Stimulated activated CD8-positive, alpha-beta memory T cell treated with anti-CD3 and anti-CD28 coated beads, Interleukin-2, amount 100 ng/mL, for 1 hour (primary cell): ENCODE data around the gene STK39.

Experiments used
- DNase-seq, 2 donors: peaks; one replicate each; pipeline ENCODE4 v3.0.0-alpha.2; 2020; ENCODE audit warnings: low read depth in 2 of 2

STK39 gene

DNA sequence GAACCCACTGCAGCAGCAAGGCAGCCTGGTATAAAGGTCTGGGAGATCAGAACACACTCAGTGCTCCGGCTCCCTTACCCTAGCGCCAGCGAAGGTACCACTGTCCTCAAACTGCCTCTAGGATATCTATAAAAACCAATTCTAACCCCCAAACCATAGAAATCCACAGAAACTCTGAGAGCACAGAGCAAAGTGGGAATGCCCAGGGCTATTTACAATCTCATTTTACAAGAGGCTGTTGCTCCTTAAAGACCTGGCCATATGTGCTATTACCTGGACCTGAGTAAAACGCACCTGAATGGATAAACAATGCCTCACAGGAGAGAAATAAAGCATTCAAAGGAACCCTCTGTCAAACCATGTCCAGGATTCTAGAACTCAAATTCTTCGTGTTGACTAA, 4.3 kb downstream of the STK39 start:
- DNase-seq = no peak

DNA sequence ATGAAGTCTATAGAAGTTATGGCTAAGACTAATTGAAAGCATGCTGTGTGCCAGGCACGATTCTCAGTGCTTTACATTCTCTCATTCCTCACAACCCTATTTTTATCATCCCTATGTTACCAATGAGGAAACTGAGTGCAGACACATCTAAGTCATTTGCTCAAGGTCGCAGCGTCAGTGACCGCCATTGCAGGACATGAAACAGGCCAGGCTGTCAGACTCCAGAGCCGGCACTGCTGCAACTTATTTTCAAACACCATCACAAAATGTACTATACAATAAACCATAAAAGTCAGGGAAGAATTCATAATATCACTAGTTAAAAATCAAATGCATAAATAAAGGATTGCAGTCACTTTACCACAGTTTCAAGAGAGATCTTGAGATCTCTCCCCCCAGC, 5.6 kb downstream of the STK39 start:
- DNase-seq = no peak

DNA sequence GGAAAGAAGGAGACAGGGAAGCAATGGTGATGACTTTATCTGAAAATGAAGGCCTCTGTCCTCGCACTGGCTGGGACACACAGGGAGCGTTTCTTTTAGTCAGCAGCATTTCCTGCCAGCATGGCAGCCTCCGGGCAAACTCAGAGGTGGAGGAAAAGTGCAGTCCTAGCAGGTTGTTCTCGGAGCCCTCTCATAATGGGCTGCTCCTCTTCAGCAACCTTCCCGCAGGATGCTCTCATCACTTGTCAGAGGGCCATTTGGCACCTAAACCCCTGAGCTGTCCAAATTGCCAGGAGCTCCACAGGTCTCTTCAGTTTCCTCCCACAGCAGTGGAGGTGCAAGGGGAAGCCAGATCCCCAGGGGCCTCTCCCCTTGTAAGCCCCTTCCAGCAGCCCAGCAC, 6.2 kb downstream of the STK39 start:
- DNase-seq = no peak

DNA sequence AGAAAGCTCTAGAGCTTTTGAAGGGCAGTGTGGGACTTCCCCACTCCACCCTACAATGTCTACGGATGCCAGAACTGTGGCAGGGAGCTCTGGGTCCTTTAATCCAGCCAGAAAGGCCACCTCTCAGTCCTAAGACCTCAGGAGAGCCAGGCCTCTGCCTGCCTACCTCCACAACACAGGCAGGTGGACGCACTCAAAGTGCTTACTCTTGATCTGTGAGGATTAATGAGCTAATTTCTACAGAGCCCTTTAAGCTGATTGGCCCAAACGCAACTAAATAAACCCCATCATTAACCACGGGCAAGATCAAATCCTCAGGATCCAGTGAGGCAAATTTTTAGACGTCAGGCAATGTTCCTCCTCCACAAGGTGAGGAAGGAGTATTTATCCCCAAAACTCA, 8.1 kb downstream of the STK39 start:
- DNase-seq = no peak

DNA sequence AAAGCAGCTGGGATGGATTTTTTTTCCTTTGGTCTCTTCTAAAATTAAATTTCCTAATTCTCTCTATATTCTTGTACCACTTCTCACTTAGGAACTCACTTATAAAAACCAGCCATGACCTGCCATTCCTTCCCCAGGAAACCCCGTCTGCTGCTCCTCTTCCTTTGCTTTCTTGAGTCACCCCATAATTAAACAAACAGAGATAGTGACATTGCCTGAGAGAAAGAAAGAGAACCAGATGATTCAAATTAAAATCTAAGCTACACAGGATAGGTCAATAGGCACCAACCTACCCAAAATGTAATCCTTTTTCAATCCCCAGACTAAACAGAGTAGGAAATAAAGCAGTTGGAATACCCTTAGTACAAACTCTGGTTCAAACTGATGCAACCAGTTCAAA, 9.7 kb downstream of the STK39 start:
- DNase-seq = no peak

DNA sequence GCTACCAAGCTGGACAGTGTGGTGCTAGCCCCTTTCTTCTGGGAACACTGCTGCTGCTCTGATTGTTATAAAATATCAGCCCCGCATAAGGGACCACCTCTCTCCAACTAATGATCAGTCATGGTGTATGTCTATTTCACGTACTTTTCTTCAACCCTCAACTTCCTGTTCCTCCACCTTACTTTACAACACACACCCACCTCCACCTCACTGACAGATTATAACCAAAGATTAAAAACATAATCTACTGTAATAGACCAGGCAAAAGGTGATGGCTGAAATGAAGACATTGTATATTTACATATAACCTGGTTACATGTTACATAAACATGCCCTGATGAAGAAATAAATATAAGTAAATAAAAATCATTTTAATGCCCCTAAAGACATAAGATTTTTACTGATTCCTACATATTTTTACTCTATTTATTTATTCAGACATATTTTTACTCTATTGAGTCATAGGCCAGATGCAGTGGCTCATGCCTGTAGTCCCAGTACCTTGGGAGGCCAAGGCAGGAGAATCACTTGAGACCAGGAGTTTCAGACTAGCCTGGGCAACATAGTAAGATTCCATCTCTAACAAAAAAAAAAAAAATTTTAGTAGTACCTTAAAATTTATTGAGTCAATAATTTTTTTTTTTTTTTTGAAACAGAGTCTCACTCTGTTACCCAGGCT, 12.8 kb downstream of the STK39 start:
- no peak for DNase-seq

DNA sequence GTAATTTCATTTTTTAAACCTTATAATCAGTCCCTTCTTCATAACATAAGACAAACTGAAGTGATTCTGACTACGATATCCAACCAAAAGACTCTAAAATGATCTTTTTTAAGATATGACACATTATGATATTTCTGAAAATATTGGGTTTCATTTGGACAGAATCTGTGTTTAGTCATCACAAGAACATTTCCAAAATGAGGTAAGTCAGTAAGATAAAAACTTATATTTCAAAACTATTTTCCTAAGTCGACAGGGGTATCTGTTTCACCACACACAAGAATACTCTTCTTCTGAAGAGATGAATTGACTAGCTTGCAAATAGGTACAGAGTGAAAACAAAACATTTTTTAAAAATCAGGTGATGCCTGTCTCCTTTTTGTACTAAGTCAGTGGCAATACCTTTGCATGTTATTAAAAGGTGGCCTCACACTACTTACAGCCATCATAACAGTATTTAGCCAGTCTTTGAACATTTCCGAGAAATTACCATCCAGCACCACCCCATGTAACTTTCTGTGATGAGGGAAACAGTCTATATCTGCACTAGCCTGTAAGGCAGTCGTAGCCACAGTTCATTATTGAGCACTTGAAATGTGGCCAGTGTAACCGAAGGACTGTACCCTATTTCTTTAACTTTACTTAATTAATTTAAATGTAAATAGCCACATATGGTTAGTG, 13.5 kb downstream of the STK39 start:
- DNase-seq = no peak

DNA sequence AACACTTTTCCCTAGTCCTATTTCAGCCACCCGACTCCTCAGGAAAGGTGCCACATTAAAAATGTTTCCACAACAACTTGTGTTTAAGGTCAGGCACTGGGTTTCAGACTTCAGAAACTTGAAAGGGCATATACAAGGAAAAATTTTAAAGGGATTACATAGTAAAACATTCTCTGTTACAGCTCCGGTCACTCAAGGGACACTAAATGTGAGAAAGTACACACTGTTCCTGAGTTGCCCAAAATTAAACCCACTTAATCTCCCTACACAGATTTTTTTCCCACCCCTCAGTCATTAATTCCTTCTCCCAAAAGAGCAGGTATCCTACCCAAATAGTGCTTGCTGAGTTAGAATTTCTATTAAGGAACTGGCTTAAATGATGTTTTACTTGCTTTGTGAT, 14.2 kb downstream of the STK39 start:
- DNase-seq = no peak

DNA sequence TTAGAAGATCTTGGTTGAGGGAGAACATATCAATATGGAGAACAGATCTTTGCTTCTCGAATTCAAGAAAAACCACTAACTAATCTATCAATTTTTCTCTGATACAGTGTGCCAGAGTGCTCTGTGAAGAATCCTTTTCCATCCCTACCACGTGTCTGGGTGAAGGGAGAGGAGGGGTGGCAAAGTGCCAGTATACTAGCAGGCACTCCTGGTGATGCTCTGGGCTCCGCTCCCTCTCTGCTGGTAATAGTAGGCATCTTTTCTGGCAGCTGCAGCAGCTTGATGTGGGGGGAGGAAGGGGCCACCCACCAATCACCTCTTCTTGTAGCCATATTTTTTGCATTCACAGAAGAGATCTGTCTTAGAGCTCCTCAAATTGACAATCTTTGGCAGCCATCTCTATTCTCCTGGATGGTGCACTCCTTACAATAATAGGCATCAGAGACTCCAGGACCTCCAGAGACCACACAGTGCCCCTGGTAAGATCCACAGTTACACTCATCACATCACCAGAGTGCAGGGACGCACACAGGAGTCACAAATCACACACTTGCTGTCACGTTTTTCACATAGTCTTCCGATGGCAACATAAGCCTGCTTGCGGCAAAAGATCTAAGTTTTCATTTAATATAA, 15.7 kb downstream of the STK39 start:
- no peak for DNase-seq

DNA sequence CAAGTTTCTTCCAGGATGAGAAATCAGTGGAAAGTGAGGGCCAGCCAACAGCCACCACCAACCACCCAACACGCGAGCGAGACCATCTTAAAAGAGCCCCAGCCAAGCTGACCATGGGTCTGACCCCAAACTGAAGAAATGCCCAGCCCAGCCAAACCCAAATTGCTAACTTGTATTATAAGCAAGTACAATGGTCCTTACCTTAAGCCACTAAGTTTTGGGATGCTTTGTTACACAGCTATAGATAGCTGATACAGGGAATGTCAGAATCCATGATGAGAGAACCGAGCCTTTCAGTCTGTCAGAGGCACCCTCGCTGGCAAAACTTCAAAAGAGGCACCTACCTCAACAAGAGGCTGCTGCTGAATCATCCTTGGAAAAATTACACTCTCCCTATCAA, 17.0 kb downstream of the STK39 start:
- DNase-seq = no peak

DNA sequence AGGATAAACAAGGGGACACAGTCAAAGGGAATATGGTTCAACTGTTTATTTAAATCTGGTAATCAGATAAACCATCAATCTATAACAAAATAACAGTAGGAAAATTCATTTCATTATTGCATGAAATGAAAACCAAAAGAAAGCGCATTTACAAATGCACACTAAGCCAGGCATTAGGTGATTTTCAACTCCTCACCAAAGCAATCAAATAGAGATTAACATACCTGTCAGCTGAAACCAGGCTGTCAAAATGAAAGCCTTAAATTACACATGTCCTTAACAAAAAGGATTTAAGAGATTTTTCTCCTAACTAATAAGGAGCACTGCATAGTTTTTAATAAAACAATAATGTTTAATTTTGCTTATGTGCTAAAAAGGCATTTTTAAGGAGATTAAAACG, 23.0 kb downstream of the STK39 start:
- no peak for DNase-seq

DNA sequence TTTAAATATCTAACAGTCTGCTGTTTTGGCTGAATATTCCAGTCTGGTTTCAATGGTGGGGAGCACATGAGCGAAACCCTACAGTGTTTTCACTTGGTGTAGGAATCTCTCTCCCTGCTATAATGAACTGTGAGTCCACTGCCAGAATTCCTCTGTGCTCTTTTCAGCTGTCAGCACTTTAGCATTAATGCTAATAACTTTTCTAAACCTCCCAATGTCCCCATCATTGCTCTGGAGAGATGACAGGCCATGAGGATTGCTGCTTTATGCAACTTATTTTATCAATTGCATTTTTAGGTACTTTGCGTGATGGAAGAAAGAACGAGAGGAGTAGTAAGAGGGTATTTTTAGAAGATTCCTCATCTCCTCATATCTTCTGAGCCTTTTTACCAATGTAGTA, 25.3 kb downstream of the STK39 start:
- no peak for DNase-seq

DNA sequence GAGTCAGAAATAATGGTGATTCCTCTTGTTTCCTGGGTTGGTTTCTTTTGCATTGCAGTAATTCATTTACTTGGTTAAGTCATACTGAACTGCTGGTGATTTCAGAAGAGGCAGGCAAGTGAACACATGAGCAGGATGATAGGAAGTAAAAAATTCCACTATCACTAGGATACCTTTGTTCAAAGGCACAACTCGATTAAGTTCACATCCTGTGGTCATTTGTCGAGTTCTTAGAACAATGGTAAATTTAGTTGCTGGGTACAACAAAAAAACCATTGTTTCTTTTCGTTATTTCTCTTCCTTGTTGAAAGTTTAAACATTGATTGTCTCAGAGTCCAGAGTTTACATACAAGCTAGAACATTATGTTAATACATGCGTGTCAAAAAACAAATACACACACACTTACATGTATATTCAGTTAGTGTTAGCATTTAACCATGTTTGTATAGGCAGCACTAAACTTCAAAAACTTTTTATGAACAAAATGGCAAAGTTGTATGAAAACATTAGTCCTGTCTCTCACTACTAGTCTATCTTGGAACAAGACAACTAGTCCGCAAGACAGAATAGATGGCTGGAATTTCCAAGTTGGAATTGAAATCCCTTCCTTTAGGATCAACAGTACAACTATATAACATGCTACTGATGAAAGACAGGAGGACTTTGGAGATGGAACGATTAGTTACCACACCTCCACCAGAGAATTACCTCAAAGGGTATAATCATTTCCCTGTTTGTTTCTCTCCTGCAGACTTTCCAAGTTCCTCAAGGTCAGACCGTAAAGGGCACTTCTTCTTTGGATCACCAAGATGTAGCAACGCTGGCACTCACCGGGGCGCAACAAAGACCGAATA, 26.2 kb downstream of the STK39 start:
- DNase-seq = no peak

DNA sequence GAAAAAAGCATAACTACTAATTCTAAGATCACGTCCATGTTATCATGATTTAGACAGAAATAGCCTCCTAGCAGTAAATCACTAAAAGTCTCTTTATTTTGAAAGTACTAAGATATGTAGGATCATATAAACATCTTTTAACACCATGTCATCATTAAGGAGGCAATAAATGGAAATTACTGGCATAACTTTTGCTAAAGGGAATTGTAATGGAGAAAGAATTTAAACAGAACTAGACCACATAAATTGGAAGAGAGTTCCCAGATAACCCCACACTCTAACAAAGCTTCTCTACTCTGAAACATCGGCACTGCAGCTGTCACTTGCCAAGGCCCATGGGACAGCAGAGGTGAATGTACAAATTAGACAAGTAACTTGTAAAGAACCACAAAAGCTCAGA, 29.5 kb downstream of the STK39 start:
- DNase-seq = no peak

DNA sequence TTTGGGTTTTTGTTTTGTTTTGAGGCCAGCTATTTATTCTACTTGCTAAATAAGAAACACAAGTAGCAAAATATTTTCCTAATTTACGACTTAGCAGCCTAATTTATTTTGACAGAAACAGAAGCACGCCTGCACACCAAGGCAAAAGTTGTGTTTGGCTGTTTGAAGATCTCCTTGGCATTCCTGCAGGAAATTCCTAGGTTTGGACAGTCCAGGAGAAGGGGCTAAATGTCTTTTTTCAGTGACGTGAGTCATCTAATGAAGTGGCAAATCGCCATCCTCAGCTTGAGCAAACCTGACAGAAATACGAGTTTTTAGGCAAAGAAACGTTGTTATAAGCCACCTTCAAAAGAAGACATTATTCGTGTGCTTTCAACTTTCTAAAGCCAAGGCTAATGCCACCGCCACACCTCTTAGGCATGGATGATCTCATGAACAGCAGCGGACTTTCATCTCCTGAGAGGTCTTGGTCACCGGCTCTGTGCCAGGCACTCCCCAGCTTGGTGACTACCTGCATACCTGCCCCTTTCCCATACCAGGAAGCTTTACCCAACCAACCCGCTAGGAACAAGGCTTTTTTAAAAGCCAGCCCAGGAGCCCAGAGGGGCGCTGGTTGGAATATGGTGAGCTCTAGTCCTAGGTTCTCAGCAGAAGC, 30.9 kb downstream of the STK39 start:
- no peak for DNase-seq

DNA sequence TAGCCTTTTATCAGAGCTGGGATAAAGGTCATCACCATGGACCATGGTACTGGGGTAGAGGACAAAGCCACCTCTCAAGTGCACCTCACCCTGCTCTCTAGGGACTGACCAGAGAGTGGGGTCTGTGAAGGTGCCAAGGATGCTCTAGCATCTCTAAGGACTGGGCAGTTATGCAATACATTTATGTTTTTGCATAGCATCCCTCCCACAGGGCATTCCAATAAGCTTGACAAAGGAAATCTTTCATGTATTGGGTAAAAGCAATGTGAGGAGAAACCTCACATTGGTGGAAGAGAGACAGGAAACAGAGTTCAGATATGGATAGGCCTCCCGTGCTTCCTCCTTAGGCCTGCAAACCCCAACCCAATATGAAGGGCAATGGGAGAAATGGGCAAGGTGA, 31.6 kb downstream of the STK39 start:
- no peak for DNase-seq

DNA sequence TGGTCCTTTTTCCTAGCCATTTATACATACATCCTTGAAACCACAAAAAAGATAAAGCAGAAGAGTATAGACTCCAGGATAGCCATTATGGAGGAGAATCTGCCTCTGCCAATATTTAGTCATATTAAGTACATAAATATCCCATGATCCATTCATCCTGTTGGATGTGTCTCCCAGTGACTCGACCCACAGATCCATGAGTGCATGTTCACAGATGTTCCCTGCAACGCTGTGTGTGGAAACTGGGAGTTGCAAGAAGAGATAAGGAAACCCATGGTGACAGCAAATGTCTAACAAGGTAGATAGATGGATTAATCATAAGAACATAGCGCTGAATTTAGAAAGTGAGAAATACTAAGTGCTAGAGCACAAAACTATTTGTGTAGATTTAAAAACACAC, 34.5 kb downstream of the STK39 start:
- no peak for DNase-seq

DNA sequence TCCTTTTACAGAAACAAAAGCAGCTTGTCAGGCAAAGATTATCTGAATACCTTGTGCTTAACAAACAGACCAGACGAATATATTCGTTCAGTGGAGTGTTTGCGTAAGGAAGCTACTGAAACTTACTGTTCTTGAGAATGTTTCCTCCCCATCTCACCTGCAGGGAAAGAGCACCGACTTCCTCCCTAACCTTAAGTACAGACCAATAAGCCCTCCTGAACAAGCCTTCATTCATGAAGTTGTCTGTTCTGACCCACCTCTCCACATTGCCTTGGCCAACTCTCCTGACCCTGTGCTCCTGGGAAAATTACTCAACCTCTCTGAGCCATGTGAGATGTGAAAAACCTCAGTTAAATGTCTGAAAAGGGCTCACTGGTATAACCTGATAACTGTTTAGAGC, 35.2 kb downstream of the STK39 start:
- DNase-seq = no peak

DNA sequence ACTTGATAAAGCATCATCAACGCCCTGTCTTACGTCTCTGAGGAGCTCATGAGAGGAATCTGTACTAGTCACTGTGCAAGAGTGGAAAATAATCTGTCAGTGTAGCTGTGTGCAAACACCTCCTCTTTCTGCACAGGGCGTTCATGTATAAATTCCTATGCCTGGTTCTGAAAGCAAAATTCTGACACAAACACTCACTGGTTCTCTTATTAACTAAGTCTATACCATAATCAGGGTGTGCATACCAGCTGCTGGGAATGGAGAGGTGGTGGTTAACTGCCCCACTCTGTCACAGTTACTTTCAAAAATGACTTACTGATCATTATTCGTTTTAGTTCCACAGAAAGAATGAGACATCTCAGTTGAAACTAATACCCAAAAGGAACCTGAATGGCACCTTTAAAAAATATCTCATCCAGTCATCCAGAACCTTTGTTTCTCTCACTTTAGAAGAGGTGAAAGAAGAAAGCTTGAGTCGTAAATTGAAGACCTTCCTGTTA, 35.7 kb downstream of the STK39 start:
- no peak for DNase-seq

DNA sequence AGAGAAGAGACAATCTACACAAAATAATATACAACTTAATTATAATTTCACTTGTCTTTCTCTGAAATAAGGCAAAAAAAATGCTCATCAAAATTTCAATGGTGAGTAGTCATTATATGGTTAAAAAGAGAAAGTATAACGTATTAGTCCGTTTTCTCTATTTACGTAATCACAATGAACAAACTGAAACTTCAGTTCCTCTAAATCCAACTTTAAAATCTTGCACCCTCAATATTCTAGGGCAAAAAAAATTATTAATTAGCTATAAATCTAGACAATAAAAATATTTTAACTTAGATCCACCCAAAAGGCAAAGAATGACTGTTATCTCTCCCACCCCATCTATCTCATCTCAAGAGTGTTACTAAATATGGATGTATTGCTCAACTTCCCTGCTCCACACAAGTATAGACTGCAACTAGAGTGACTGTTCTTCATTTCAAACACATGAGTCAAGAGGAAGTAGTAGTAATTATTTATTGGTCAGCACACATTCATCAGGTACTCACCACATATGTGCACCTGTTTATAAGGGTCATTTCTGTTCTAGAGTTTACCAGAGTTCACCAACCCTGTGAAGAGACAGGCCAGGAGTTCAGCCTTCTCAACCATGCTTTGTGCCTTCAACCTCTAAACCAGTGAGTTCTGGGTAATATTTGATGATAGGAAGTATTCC, 36.4 kb downstream of the STK39 start:
- no peak for DNase-seq

DNA sequence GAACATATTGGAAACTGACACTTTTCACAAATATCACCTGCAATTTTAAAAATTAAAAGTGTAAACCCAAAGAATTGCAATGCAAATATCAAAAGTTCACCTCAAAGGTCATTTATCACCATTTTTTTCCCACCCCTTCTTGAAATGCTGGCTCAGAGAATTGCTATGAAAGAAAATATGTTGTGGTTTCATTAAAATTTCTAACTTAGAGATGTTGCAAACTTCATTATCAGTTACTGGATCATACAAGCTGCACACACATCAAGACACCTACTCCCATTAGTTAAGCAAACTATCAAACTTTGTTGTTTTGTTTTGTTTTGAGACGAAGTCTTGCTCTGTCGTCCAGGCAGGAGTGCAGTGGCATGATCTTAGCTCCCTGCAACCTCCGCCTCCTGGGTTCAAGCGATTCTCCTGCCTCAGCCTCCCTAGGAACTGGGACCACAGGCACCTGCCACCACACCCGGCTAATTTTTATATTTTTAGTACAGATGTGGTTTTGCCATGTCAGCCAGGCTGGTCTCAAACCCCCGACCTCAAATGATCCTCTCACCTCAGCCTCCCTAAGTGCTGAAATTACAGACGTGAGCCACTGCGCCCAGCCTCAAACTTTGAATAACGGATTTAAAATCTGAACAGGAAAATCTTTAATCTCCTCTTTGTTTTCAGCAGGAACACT, 37.0 kb downstream of the STK39 start:
- no peak for DNase-seq
